Keratinocyte (primary cell): Measurements from ENCODE around the gene SPOCK1. TPM values are rescaled to one million over a fixed set of nuclear protein-coding genes. Genes with fewer than 3 reads are reported as not detected.

Experiments
- DNase-seq: peaks from one replicate; pipeline ENCODE4 v3.0.0-alpha.2; 2011; ENCODE audit warnings: low read depth, missing footprints, low spot score
- FAIRE-seq: peaks from 2 replicates; lab custom pipeline; 2011; peaks lifted over from hg19 to GRCh38; lab: Jason Lieb, UNC
- H2AFZ ChIP-seq: 2 replicates; pipeline ENCODE4 v1.6.0; 2012; ENCODE audit warnings: low read length, control low read depth, inconsistent platforms; ENCODE audit not compliant: control insufficient read depth
- H3K27ac ChIP-seq: 2 replicates; pipeline ENCODE4 v1.5.1; 2011; ENCODE audit warnings: low read length; ENCODE audit not compliant: control insufficient read depth, insufficient read depth
- H3K27me3 ChIP-seq: 3 replicates; pipeline ENCODE4 v1.6.0; 2011; ENCODE audit warnings: low read length; ENCODE audit not compliant: control insufficient read depth, insufficient read depth; ENCODE audit errors: extremely low read depth
- H3K36me3 ChIP-seq, 2 experiments: 2 replicates in 1 of 2; 3 replicates in 1 of 2; pipeline ENCODE4 v1.5.1; 2011; ENCODE audit warnings: low read length in 2 of 2, mild to moderate bottlenecking in 1 of 2; ENCODE audit not compliant: control insufficient read depth in 2 of 2, insufficient read depth in 2 of 2; ENCODE audit errors: extremely low read depth in 1 of 2
- H3K4me1 ChIP-seq: 3 replicates; pipeline ENCODE4 v1.5.1; 2011; ENCODE audit warnings: low read length; ENCODE audit not compliant: control insufficient read depth, insufficient read depth; ENCODE audit errors: extremely low read depth
- H3K4me2 ChIP-seq: 3 replicates; pipeline ENCODE4 v1.6.0; 2011; ENCODE audit warnings: low read depth, low read length; ENCODE audit not compliant: control insufficient read depth, insufficient read depth; ENCODE audit errors: extremely low read depth
- H3K4me3 ChIP-seq, 3 experiments: fragments of 200-600 bp in 1 of 3; sonication (generic) in 1 of 3; 2 replicates in 2 of 3; 3 replicates in 1 of 3; pipeline ENCODE4 v1.5.1; 2011 to 2016; ENCODE audit warnings: low read length in 3 of 3, mild to moderate bottlenecking in 3 of 3, control low read depth in 2 of 3, inconsistent platforms in 1 of 3, low read depth in 1 of 3, mixed read lengths in 1 of 3, mixed run types in 1 of 3, moderate library complexity in 1 of 3; ENCODE audit not compliant: control insufficient read depth in 2 of 3, insufficient read depth in 2 of 3; ENCODE audit errors: extremely low read depth in 1 of 3
- H3K79me2 ChIP-seq: 2 replicates; pipeline ENCODE4 v1.6.0; 2012; ENCODE audit warnings: low read length; ENCODE audit not compliant: control insufficient read depth, insufficient read depth
- H3K9ac ChIP-seq: 3 replicates; pipeline ENCODE4 v1.6.0; 2011; ENCODE audit warnings: low read length; ENCODE audit not compliant: control insufficient read depth, insufficient read depth; ENCODE audit errors: extremely low read depth
- H3K9me1 ChIP-seq: 3 replicates; pipeline ENCODE4 v1.6.0; 2011; ENCODE audit warnings: low read length; ENCODE audit not compliant: control insufficient read depth, insufficient read depth; ENCODE audit errors: extremely low read depth
- H3K9me3 ChIP-seq: 2 replicates; pipeline ENCODE4 v1.5.1; 2012; ENCODE audit warnings: low read depth, low read length; ENCODE audit not compliant: control insufficient read depth
- H4K20me1 ChIP-seq: 3 replicates; pipeline ENCODE4 v1.6.0; 2011; ENCODE audit warnings: low read length; ENCODE audit not compliant: control insufficient read depth, insufficient read depth; ENCODE audit errors: extremely low read depth
- EZH2 ChIP-seq: IDR thresholded peaks from one replicate; pipeline ENCODE4 v1.6.1; 2012; ENCODE audit warnings: inconsistent platforms, mild to moderate bottlenecking, low read length, moderate library complexity
- dilution Hi-C: fragments of 300-500 bp; cut with MboI; formaldehyde crosslinking; loops from one replicate; pipeline ENCODE4 v1.7.0; 2020; ENCODE audit warnings: low sequenced_read_pairs; ENCODE audit not compliant: extremely low pct_ligation_motif_present
- polyA plus RNA-seq, 5 experiments: library from polyadenylated mRNA; depleted of rRNA in 3 of 5; stranded (reverse) in 3 of 5; stranded (forward) in 1 of 5; unstranded in 1 of 5; fragments of >200 nt; gene quantifications; 1 replicate in 1 of 5; 2 replicates in 3 of 5; 3 replicates in 1 of 5; pipeline versions ENCODE4 v1.2.1 to v1.2.3, GENCODE V29; 2011 to 2012; ENCODE audit warnings: missing spikeins in 2 of 5, low read depth in 1 of 5, low replicate concordance in 1 of 5
- TF ChIP-seq, protein P1 (sequence below), 3 experiments: IDR thresholded peaks in 1 of 3; conservative IDR thresholded peaks in 1 of 3; optimal IDR thresholded peaks in 1 of 3; 2 replicates in 2 of 3; 3 replicates in 1 of 3; pipeline versions ENCODE3 to v1.5.1; 2011; ENCODE audit warnings: low read length in 3 of 3, mild to moderate bottlenecking in 3 of 3, moderate library complexity in 2 of 3, control low read depth in 1 of 3, inconsistent platforms in 1 of 3; ENCODE audit not compliant: insufficient read depth in 2 of 3; ENCODE audit errors: extremely low read depth in 1 of 3

The SPOCK1 gene
- polyA plus RNA-seq, 1 donor (not counting 4 experiments of a cell fraction or from before 2014, with no cell fraction given) = 5.5 TPM

DNA sequence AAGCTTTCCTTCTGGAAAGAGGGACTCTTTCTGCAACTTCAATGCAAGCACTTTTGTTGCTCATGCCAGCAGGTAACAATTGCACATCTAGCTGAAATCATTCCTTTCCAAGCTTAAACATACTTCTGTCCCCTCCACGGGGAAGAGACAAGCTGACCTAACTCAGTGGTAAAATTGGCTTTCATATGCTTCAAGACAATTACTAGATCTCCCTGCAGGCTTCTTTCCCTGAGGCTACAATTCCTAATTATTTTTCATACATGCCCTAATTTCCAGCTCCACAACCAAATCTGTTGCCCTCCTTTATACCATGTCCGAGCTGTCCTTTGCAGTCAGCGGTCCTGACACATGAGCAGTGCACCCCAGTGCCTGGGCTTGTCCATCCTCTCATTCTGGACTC is 324.9 kb downstream of the SPOCK1 start:
- no peak overlapping the region for H3K27ac ChIP-seq
- H3K9me3 ChIP-seq = no peaks in the 10 kb centered on the region
- no peak overlapping the region for H3K4me3 ChIP-seq
- H3K9ac ChIP-seq = no peak overlapping the region
- FAIRE-seq = no peak
- no peak for DNase-seq
- no peak for TF ChIP-seq EZH2
- TF ChIP-seq, protein P1, sequence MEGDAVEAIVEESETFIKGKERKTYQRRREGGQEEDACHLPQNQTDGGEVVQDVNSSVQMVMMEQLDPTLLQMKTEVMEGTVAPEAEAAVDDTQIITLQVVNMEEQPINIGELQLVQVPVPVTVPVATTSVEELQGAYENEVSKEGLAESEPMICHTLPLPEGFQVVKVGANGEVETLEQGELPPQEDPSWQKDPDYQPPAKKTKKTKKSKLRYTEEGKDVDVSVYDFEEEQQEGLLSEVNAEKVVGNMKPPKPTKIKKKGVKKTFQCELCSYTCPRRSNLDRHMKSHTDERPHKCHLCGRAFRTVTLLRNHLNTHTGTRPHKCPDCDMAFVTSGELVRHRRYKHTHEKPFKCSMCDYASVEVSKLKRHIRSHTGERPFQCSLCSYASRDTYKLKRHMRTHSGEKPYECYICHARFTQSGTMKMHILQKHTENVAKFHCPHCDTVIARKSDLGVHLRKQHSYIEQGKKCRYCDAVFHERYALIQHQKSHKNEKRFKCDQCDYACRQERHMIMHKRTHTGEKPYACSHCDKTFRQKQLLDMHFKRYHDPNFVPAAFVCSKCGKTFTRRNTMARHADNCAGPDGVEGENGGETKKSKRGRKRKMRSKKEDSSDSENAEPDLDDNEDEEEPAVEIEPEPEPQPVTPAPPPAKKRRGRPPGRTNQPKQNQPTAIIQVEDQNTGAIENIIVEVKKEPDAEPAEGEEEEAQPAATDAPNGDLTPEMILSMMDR (optimal IDR thresholded peaks at IDR 0.05 in 1 of 3, IDR thresholded peaks at IDR 0.05 in 1 of 3, conservative IDR thresholded peaks at IDR 0.05 in 1 of 3; ENCODE audit: extremely low read depth in 1 of 3, insufficient read depth in 2 of 3, low read length in 3 of 3) = no peak
- no peak overlapping the region for H3K4me2 ChIP-seq
- H3K27me3 ChIP-seq = peaks cover 10% of the 10 kb centered on the region
- H3K9me1 ChIP-seq = no peaks in the 10 kb centered on the region
- H3K4me1 ChIP-seq = no peaks in the 10 kb centered on the region
- H4K20me1 ChIP-seq = no peaks in the 10 kb centered on the region
- dilution Hi-C loops = no loop called here
- no peaks in the 10 kb centered on the region for H3K79me2 ChIP-seq
- no peaks in the 10 kb centered on the region for H3K36me3 ChIP-seq
- no peak overlapping the region for H2AFZ ChIP-seq

- TF ChIP-seq, protein P1 (optimal IDR thresholded peaks at IDR 0.05 in 1 of 3, IDR thresholded peaks at IDR 0.05 in 1 of 3, conservative IDR thresholded peaks at IDR 0.05 in 1 of 3; ENCODE audit: extremely low read depth in 1 of 3, insufficient read depth in 2 of 3, low read length in 3 of 3) = no peak
- no peak for TF ChIP-seq EZH2
- Histone ChIP-seq H2AFZ (no peak overlapping the region), H3K36me3 (no peaks in the 10 kb centered on the region), H3K4me2 (no peak overlapping the region), H3K9me1 (no peaks in the 10 kb centered on the region), H3K4me3 (no peak overlapping the region), H3K79me2 (no peaks in the 10 kb centered on the region), H3K9ac (no peak overlapping the region), H3K4me1 (no peaks in the 10 kb centered on the region), H3K27me3 (peaks cover 4% of the 10 kb centered on the region), H3K9me3 (no peaks in the 10 kb centered on the region), H3K27ac (no peak overlapping the region), H4K20me1 (no peaks in the 10 kb centered on the region)
- dilution Hi-C loops = no loop called here
- no peak for FAIRE-seq
- no peak for DNase-seq
These were observed 326.9 kb downstream of the SPOCK1 start for GRCh38 chr5:137172258-137172657.
